ENCODE data around the gene LCE1F. TPM values are rescaled to one million over a fixed set of nuclear protein-coding genes. Genes with fewer than 3 reads are reported as not detected.

Gene LCE1F
- total RNA-seq, 6 experiments from 2014 or later = not detected

GRCh38 chr1:152758636-152759035, 16.3 kb upstream of the LCE1F start:
- Mint-ChIP-seq H3K4me1 (ENCODE audit: low read depth) (no peaks in the 10 kb centered on the region), H3K9me3 (peaks cover 19% of the 10 kb centered on the region), H3K27me3 (ENCODE audit: insufficient read depth) (no peaks in the 10 kb centered on the region), H3K4me3 (no peak overlapping the region), H3K36me3 (ENCODE audit: low read depth) (no peaks in the 10 kb centered on the region), H3K27ac (no peak overlapping the region)
- no peak for DNase-seq
- TF ChIP-seq CTCF (IDR thresholded peaks at IDR 0.05) = no peak

GRCh38 chr1:152759453-152760173, 15.3 kb upstream of the LCE1F start:
- Mint-ChIP-seq H3K27me3 (ENCODE audit: insufficient read depth) (no peaks in the 10 kb centered on the region), H3K4me1 (ENCODE audit: low read depth) (no peaks in the 10 kb centered on the region), H3K36me3 (ENCODE audit: low read depth) (no peaks in the 10 kb centered on the region), H3K4me3 (no peak overlapping the region), H3K27ac (no peak overlapping the region), H3K9me3 (peaks cover 19% of the 10 kb centered on the region)
- DNase-seq = no peak
- TF ChIP-seq CTCF (IDR thresholded peaks at IDR 0.05) = no peak

GRCh38 chr1:152760551-152761190, 14.3 kb upstream of the LCE1F start:
- Mint-ChIP-seq H3K36me3 (ENCODE audit: low read depth) (no peaks in the 10 kb centered on the region), H3K27me3 (ENCODE audit: insufficient read depth) (no peaks in the 10 kb centered on the region; the same call in 1 of the 2 replicates), H3K4me3 (no peak overlapping the region), H3K4me1 (ENCODE audit: low read depth) (no peaks in the 10 kb centered on the region), H3K9me3 (peaks cover 19% of the 10 kb centered on the region), H3K27ac (no peak overlapping the region)
- TF ChIP-seq CTCF (IDR thresholded peaks at IDR 0.05) = no peak
- no peak for DNase-seq

- Mint-ChIP-seq H3K4me3 (no peak overlapping the region), H3K27ac (no peak overlapping the region), H3K36me3 (ENCODE audit: low read depth) (no peaks in the 10 kb centered on the region), H3K9me3 (peaks cover 19% of the 10 kb centered on the region), H3K27me3 (ENCODE audit: insufficient read depth) (no peaks in the 10 kb centered on the region; the same call in 1 of the 2 replicates), H3K4me1 (ENCODE audit: low read depth) (no peaks in the 10 kb centered on the region)
- DNase-seq = no peak
- TF ChIP-seq CTCF (IDR thresholded peaks at IDR 0.05) = no peak
These were observed 13.2 kb upstream of the LCE1F start for GRCh38 chr1:152761609-152762213.

- H3K4me1 Mint-ChIP-seq (ENCODE audit: low read depth) = no peaks in the 10 kb centered on the region; the same call in 1 of the 2 replicates
- H3K9me3 Mint-ChIP-seq = peaks cover 11% of the 10 kb centered on the region; the same call in 1 of the 2 replicates
- H3K36me3 Mint-ChIP-seq (ENCODE audit: low read depth) = no peaks in the 10 kb centered on the region
- TF ChIP-seq CTCF (IDR thresholded peaks at IDR 0.05) = no peak
- no peak for DNase-seq
- H3K4me3 Mint-ChIP-seq = no peak overlapping the region
- H3K27ac Mint-ChIP-seq = no peak overlapping the region
- H3K27me3 Mint-ChIP-seq (ENCODE audit: insufficient read depth) = no peaks in the 10 kb centered on the region; the same call in none of the 2 replicates
These were observed 6.0 kb upstream of the LCE1F start for GRCh38 chr1:152768847-152769533.

All from HFFc6 (cell line).